WTC11 (cell line): Measurements from ENCODE around the gene LRRC74B.

Experiments used
- CTCF ChIP-seq: fragments of 200-600 bp; IDR thresholded peaks from 2 replicates; pipeline ENCODE4 v1.8.0; 2022; ENCODE audit warnings: antibody characterized with exemption
- ESRRA ChIP-seq: sonication (generic); formaldehyde crosslinking; IDR thresholded peaks from 2 replicates; pipeline ENCODE4 v1.8.1; 2022; ENCODE audit warnings: mild to moderate bottlenecking, missing genetic modification reagents, borderline replicate concordance
- FOXK1 ChIP-seq: sonication (generic); formaldehyde crosslinking; IDR thresholded peaks from 2 replicates; pipeline ENCODE4 v1.8.0; 2022; ENCODE audit warnings: mild to moderate bottlenecking, moderate library complexity, missing genetic modification reagents
- KAT7 ChIP-seq: sonication (generic); formaldehyde crosslinking; IDR thresholded peaks from 2 replicates; pipeline ENCODE4 v1.8.1; 2023; ENCODE audit warnings: missing genetic modification reagents, mild to moderate bottlenecking, borderline replicate concordance
- NFYB ChIP-seq: sonication (generic); formaldehyde crosslinking; conservative IDR thresholded peaks from 2 replicates; pipeline ENCODE4 v1.8.0; 2022; ENCODE audit warnings: low read depth, missing genetic modification reagents
- TCF7 ChIP-seq: sonication (generic); formaldehyde crosslinking; IDR thresholded peaks from 2 replicates; pipeline ENCODE4 v1.8.0; 2022; ENCODE audit warnings: mild to moderate bottlenecking, low read depth, missing genetic modification reagents, moderate library complexity
- USF1 ChIP-seq: sonication (generic); formaldehyde crosslinking; IDR thresholded peaks from 2 replicates; pipeline ENCODE4 v1.8.0; 2022; ENCODE audit warnings: mild to moderate bottlenecking, missing genetic modification reagents
- TF ChIP-seq, protein P1 (sequence below): sonication (generic); formaldehyde crosslinking; conservative IDR thresholded peaks from 2 replicates; pipeline ENCODE4 v1.8.1; 2023; ENCODE audit warnings: mild to moderate bottlenecking, low read depth, missing genetic modification reagents, moderate library complexity
- TF ChIP-seq, protein P2 (sequence below): sonication (generic); formaldehyde crosslinking; IDR thresholded peaks from 2 replicates; pipeline ENCODE4 v1.8.0; 2022; ENCODE audit warnings: mild to moderate bottlenecking, missing genetic modification reagents

DNA sequence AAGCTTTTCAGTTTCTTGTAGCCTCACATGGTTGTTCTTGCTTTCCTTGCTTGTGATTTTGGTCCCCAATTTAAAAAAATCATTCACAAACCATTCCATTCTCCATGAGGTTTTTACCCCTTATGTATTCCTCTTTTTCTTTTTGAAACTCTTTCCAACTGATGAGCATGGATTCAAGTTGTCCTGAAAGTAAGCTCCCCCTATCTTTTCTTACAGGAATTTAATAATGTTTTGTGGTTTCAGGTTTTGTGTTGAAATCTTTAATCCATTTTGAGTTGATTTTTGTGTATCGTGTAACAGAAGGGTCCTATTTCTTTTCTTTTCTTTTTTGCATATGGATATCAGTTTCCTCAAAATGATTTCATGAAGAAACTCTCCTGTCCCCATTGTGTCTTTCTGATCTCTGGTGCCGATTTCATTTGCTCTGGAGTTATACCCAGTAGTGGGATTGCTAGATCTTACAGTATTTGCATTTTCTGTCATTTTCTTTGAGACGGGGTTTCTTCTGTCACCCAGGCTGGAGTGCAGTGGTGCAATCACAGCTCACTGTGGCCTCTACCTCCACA, 58.5 kb downstream of the LRRC74B start:
- TF ChIP-seq KAT7 (CRISPR knock-in tag): no peak
- no peak for TF ChIP-seq ESRRA (CRISPR knock-in tag)
- TF ChIP-seq CTCF: no peak
- TF ChIP-seq, protein P1, sequence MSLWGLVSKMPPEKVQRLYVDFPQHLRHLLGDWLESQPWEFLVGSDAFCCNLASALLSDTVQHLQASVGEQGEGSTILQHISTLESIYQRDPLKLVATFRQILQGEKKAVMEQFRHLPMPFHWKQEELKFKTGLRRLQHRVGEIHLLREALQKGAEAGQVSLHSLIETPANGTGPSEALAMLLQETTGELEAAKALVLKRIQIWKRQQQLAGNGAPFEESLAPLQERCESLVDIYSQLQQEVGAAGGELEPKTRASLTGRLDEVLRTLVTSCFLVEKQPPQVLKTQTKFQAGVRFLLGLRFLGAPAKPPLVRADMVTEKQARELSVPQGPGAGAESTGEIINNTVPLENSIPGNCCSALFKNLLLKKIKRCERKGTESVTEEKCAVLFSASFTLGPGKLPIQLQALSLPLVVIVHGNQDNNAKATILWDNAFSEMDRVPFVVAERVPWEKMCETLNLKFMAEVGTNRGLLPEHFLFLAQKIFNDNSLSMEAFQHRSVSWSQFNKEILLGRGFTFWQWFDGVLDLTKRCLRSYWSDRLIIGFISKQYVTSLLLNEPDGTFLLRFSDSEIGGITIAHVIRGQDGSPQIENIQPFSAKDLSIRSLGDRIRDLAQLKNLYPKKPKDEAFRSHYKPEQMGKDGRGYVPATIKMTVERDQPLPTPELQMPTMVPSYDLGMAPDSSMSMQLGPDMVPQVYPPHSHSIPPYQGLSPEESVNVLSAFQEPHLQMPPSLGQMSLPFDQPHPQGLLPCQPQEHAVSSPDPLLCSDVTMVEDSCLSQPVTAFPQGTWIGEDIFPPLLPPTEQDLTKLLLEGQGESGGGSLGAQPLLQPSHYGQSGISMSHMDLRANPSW (CRISPR knock-in tag): no peak
- TF ChIP-seq NFYB (CRISPR knock-in tag): no peak
- TF ChIP-seq TCF7 (CRISPR knock-in tag): no peak
- no peak for TF ChIP-seq FOXK1 (CRISPR knock-in tag)
- no peak for TF ChIP-seq USF1 (CRISPR knock-in tag)
- TF ChIP-seq, protein P2, sequence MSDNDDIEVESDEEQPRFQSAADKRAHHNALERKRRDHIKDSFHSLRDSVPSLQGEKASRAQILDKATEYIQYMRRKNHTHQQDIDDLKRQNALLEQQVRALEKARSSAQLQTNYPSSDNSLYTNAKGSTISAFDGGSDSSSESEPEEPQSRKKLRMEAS (CRISPR knock-in tag): no peak
